Measurements from ENCODE around the gene FBXL17. TPM values are rescaled to one million over a fixed set of nuclear protein-coding genes. Genes with fewer than 3 reads are reported as not detected.

FBXL17 gene
- total RNA-seq, 1 experiment from 2014 or later, result 11.6 TPM

GRCh38 chr5:107840592-107840991, 541.3 kb downstream of the FBXL17 start:
- no peak overlapping the region for H3K27ac Mint-ChIP-seq (ENCODE audit: unreplicated experiment)
- Histone ChIP-seq H3K4me3 (ENCODE audit: low read depth, low read length) (no peak overlapping the region), H3K36me3 (ENCODE audit: control insufficient read depth, insufficient read depth, low read length) (no peaks in the 10 kb centered on the region), H3K4me1 (no peaks in the 10 kb centered on the region), H3K9me3 (no peaks in the 10 kb centered on the region), H3K27me3 (replicated peaks; ENCODE audit: control insufficient read depth, insufficient read depth, low read length) (no peaks in the 10 kb centered on the region)
- ChIA-PET CTCF (no interaction called here), POLR2A (no interaction called here)
- DNase-seq, result no peak
- H3K27me3 Mint-ChIP-seq (ENCODE audit: insufficient read depth, unreplicated experiment), result peaks cover 21% of the 10 kb centered on the region
- H3K4me1 Mint-ChIP-seq (ENCODE audit: low read depth, unreplicated experiment), result no peaks in the 10 kb centered on the region
- no TSS peak for BruUV-seq (replicated peaks)
- H3K36me3 Mint-ChIP-seq (ENCODE audit: insufficient read depth, unreplicated experiment), result no peaks in the 10 kb centered on the region
- H3K9me3 Mint-ChIP-seq (ENCODE audit: unreplicated experiment), result no peaks in the 10 kb centered on the region
- TF ChIP-seq CTCF (IDR thresholded peaks at IDR 0.05; ENCODE audit: insufficient read depth in 1 of 2, low read depth in 1 of 2, low read length in 1 of 2, severe bottlenecking in 1 of 2, unreplicated experiment in 1 of 2), result no peak
- intact Hi-C loops (cut with micrococcal nuclease; ENCODE audit: unreplicated experiment), result no loop called here
- no peak overlapping the region for H3K4me3 Mint-ChIP-seq (ENCODE audit: unreplicated experiment)

- no peaks in the 10 kb centered on the region for H3K9me3 Mint-ChIP-seq (ENCODE audit: unreplicated experiment)
- Histone ChIP-seq H3K4me3 (ENCODE audit: low read depth, low read length) (no peak overlapping the region), H3K27me3 (replicated peaks; ENCODE audit: control insufficient read depth, insufficient read depth, low read length) (no peaks in the 10 kb centered on the region), H3K4me1 (no peaks in the 10 kb centered on the region), H3K9me3 (no peaks in the 10 kb centered on the region), H3K36me3 (ENCODE audit: control insufficient read depth, insufficient read depth, low read length) (no peaks in the 10 kb centered on the region)
- ChIA-PET POLR2A (no interaction called here), CTCF (no interaction called here)
- no peaks in the 10 kb centered on the region for H3K36me3 Mint-ChIP-seq (ENCODE audit: insufficient read depth, unreplicated experiment)
- H3K4me3 Mint-ChIP-seq (ENCODE audit: unreplicated experiment), result no peak overlapping the region
- BruUV-seq (replicated peaks), result no TSS peak
- peaks cover 21% of the 10 kb centered on the region for H3K27me3 Mint-ChIP-seq (ENCODE audit: insufficient read depth, unreplicated experiment)
- DNase-seq, result no peak
- no peak for TF ChIP-seq CTCF (IDR thresholded peaks at IDR 0.05; ENCODE audit: insufficient read depth in 1 of 2, low read depth in 1 of 2, low read length in 1 of 2, severe bottlenecking in 1 of 2, unreplicated experiment in 1 of 2)
- intact Hi-C loops (cut with micrococcal nuclease; ENCODE audit: unreplicated experiment), result no loop called here
- H3K4me1 Mint-ChIP-seq (ENCODE audit: low read depth, unreplicated experiment), result no peaks in the 10 kb centered on the region
- H3K27ac Mint-ChIP-seq (ENCODE audit: unreplicated experiment), result no peak overlapping the region
These were observed 541.7 kb downstream of the FBXL17 start for GRCh38 chr5:107840161-107840560.

- no peak overlapping the region for H3K27ac Mint-ChIP-seq (ENCODE audit: unreplicated experiment)
- H3K9me3 Mint-ChIP-seq (ENCODE audit: unreplicated experiment), result no peaks in the 10 kb centered on the region
- H3K27me3 Mint-ChIP-seq (ENCODE audit: insufficient read depth, unreplicated experiment), result peaks cover 5% of the 10 kb centered on the region
These were observed 546.8 kb downstream of the FBXL17 start for GRCh38 chr5:107835096-107835495.

More at GRCh38 chr5:107835096-107835495, 546.8 kb downstream of the FBXL17 start:
- BruUV-seq (replicated peaks), result no TSS peak
- Mint-ChIP-seq H3K36me3 (ENCODE audit: insufficient read depth, unreplicated experiment) (no peaks in the 10 kb centered on the region), H3K4me1 (ENCODE audit: low read depth, unreplicated experiment) (no peaks in the 10 kb centered on the region), H3K4me3 (ENCODE audit: unreplicated experiment) (no peak overlapping the region)
- ChIA-PET CTCF (no interaction called here), POLR2A (no interaction called here)
- no peaks in the 10 kb centered on the region for H3K9me3 ChIP-seq
- no peaks in the 10 kb centered on the region; the same call in 1 of the 2 replicates for H3K27me3 ChIP-seq (replicated peaks; ENCODE audit: control insufficient read depth, insufficient read depth, low read length)
- intact Hi-C loops (cut with micrococcal nuclease; ENCODE audit: unreplicated experiment), result no loop called here
- no peaks in the 10 kb centered on the region for H3K36me3 ChIP-seq (ENCODE audit: control insufficient read depth, insufficient read depth, low read length)
- no peaks in the 10 kb centered on the region for H3K4me1 ChIP-seq
- TF ChIP-seq CTCF (IDR thresholded peaks at IDR 0.05; ENCODE audit: insufficient read depth in 1 of 2, low read depth in 1 of 2, low read length in 1 of 2, severe bottlenecking in 1 of 2, unreplicated experiment in 1 of 2), result no peak
- H3K4me3 ChIP-seq (ENCODE audit: low read depth, low read length), result no peak overlapping the region
- DNase-seq, result no peak

Data from Caco-2 (cell line).